ENCODE data around the gene CCND1.

CCND1 gene

GRCh38 chr11:69640995-69641581 lies at the start of gene CCND1:
Gene CCND1, plus strand, starts transcription at chr11:69641156. Its CDS starts 158 bp downstream, at chr11:69641314.
- DNase-seq: no peak

- DNase-seq: no peak
These were observed 47.8 kb upstream of the CCND1 start for GRCh38 chr11:69592986-69593650.

GRCh38 chr11:69593851-69594250 lies 47.1 kb upstream of the CCND1 start:
- DNase-seq: no peak

GRCh38 chr11:69594481-69594880 lies 46.5 kb upstream of the CCND1 start:
- no peak for DNase-seq

- no peak for DNase-seq
These were observed 44.9 kb upstream of the CCND1 start for GRCh38 chr11:69595805-69596665.

DNA sequence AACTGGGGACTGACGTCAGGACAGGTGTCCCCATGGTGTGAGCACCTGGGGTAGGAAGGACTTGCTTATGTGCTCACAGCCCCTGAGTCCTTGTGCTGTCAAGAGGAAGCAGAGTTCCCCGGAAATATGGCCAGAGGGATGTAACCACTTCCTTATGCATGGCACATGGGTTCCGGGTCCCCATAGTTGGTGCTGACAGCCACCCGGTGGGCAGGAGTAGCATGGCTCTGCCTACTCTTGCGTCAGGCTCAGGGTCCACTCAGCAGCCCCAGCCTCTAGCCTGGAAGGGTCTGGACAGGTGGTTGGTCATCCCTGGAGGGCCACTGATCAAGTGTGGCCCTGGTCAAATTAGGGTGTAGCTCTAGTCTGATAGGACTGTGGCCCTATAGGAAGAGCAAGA lies 42.8 kb upstream of the CCND1 start:
- DNase-seq: no peak

GRCh38 chr11:69599502-69599901 lies 41.5 kb upstream of the CCND1 start:
- no peak for DNase-seq

- DNase-seq: no peak
These were observed 41.0 kb upstream of the CCND1 start for GRCh38 chr11:69600001-69600400.

- no peak for DNase-seq
These were observed 39.7 kb upstream of the CCND1 start for GRCh38 chr11:69601011-69601975.

DNA sequence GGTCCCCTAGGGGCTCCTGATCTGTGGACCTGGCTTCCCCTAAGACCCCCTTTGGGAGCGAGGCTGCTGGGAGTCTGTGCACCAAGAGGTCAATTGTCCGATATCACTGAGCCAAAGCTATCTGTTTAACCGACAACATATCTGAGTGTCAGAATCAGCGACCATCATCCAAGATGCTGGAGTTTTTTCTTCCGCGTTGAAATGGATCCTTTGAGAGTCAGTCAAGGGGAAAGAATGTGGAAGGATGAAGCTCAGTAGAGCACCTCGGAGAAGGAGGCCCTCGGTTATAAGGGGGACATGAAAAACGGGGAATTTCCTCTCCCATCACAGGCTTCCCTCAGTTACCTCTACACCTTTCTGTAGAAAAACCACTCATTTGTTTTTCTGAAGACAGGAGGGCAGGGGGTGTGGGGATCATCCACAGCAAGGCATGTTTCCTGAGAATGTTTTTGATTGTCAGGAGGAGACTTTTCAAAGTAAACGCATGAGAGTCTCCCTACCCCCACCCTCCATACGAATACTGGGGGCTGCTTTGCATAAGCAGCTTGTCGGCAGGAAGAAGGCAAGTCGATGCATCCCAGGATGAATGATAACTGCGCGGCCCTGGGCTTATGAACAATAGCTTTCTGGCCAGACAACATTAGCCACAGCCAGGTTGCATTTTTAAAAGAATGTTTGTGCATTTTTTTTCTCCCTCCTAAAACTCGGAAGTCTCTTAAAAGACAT lies 37.7 kb upstream of the CCND1 start:
- DNase-seq: no peak

- no peak for DNase-seq
These were observed 36.9 kb upstream of the CCND1 start for GRCh38 chr11:69604055-69604454.

DNA sequence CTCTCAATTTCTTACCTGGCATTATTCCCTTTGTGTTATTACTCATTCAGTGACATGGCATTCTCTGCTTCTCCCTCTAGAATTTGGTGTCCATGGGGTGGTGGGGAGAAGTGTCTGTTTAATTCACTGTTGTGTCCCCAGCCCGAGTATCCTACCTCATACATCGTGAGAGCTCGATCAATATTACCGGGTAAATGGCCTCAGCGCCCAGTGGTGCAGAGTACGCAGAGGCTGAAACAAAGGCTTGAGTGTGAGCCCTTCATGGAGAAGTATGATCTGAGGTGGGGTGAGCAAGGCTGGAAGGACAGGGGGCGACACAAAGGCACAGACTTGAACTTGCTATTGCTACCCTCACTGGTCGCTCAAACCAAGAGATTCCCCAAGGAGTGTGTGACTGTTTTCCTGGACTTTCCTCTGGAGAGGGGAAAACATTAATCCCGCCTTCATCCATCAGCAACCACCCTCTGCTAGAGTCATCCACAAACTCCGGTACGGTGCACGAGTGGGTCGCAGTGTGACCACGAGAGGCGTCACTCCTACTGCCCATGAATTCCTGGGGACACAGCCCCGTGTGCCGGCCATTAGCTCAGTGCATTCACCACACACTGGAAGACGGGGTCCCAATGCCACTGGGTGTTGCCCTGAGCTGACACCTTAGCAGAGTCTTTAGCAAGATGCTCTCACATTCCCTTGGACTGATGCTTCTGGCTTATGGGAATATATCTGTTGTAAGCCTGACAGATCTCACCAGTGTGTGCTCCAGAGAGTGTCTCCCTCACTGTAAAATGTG lies 35.0 kb upstream of the CCND1 start:
- no peak for DNase-seq

- no peak for DNase-seq
These were observed 31.6 kb upstream of the CCND1 start for GRCh38 chr11:69609351-69609750.

DNA sequence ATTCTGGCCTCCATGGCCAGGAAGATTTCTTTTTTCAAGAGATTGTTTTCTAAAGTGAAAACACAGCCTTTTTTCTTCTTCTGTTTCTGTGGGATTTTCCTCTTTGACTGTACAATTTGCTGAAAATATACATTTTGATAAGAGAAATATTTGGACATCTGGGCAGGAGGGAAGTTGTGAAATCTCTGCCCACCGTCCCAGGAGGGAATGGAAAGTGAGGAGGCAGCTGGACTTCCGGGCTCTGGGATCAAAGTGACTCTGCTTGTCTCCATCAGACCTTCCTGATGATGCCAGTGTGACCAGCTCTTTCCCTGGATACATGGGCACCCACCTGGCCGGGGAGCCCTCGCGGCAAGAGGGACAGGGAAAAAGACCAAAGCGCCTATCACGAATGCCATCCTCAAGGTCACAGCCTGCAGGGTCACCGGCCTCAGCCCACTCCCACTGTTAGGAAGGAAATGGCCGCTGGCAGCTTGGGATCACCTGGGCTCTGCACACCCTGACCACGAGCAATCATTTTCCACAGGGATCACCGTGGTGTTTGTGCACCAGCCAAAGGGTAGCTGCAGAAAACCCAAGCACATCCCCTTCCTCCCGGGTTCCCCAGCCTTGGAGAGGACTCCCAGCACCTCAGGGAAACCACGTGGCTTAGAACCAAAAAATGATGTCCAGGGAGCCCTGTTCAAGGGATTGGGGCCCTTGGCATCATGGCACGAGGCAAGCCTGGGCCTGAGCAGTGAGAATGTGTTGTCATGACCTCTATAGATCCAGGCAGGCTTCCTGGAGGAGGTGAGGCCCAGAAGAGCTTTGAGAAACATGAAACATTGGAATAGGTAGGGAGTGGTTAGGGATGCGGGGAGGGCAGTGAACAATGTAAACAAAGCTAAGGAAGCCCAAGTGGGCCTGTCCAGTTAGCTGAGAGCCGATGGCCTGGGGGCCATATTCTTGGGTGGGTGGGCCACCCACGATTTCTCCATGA lies 29.1 kb upstream of the CCND1 start:
- no peak for DNase-seq

DNA sequence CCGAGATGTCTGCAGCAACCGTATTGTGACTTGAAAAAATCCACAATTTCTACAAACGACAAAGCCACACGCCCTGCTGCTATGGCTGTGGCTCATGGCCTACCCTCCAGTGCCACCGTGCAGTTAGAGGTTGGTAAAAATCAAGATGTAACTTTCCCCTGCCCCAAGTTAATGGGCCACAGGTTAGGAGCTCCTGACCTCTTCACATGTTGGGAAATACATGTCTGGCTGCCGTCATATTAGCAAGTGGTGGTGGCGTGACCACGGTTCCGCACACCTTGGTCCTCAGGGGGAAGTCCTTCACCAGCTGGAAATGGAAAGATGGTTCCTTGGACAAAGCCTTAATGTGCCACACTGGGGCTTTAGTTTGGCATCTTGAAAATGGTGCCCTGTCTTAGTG lies 27.4 kb upstream of the CCND1 start:
- no peak for DNase-seq

DNA sequence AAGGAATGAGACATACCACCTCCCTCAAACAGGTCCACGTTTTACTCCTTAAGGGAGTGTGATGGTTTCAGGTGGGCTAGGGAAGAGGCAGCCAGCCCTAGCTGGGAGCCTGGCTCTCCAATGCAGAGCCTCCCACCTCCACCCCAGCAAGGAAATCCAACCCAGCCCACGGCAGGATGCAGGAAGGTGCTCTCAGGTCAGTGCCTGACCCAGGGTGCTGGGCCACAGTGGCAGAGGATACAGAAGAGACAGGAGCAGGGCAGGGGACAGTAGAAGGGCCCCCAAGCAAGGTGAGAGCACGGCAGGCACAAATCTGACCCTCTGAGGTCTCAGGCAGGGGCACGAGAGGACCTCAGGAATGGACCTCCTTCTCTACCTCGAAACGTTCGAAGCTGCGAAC lies 26.9 kb upstream of the CCND1 start:
- no peak for DNase-seq

DNA sequence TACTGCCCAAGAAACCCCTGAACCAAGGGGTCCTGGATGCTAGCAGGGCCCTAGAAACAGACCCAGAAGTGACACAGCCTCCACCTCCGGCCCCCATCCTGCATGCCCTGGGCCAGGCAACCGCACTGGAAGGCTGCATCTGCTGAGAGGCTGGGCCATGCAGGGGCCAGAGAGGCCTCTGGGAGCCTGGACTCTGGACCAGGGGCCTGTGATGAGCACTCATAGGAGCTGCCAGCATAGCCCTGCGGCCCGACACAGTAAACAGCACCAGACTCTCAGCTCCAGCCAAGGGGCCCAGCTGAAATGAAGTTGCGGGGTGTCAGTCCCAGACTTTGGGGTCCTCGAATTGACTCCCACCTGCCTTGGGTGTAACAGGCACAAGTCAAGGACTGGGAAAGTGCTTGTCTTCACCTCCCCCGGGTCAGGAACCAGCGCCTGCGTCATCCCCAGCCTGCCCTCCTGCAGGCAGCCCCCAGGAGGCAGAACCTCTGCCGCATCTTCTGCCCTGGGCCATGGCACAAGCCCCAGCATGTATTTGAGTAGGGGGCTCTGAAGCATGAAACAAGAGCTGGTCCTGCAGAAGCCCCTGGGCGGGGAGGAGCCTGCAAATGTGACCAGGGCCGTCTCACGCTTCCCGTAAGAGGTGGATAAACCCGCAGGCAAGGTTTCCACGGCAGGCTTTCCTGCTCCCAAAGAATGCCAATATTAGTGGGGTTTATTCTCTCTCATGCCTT lies 25.2 kb upstream of the CCND1 start:
- DNase-seq: no peak

GRCh38 chr11:69617220-69617619 lies 23.7 kb upstream of the CCND1 start:
- DNase-seq: no peak

DNA sequence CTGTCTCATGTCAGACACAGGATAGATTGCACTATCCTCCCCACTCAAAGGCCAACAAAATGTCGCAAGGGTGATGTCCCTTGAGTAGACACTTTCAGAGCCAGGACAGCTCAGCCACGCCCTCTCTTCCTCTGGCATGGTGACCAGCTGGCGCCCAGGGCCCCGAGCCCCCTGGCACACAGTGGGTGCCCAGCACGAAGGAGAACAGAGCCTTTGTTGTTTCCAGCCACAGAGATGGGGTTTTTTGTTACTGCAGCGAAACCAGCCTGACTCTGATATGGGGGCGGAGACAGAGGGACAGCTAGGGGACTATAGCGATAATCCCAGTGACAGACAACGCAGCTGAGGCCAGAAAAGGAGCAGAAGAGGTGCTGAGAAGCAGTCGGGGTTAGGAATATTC lies 23.3 kb upstream of the CCND1 start:
- DNase-seq: no peak
